Mucosa of descending colon (tissue), 3 donors: ENCODE data around the gene DAPP1. TPM values are rescaled to one million over a fixed set of nuclear protein-coding genes. Genes with fewer than 3 reads are reported as not detected.
"Not testable (repeated sequence)": the region's sequence is repeated elsewhere in the genome, so short reads cannot be mapped to it uniquely, and the experiment has no call there.

Experiments used
- ATAC-seq: fragments of 200-7000 bp; cut with Tn5 transposase; one replicate; pipeline ENCODE4 v1.9.1; 2020; ENCODE audit warnings: mild to moderate bottlenecking, moderate library complexity
- DNase-seq, 3 donors: peaks; one replicate each; pipeline ENCODE4 v3.0.0-alpha.2; 2020
- H3K36me3 ChIP-seq: fragments of 200-600 bp; one replicate; pipeline ENCODE4 v1.8.0; 2021; ENCODE audit warnings: low read depth, mild to moderate bottlenecking
- H3K4me1 ChIP-seq: fragments of 200-600 bp; one replicate; pipeline ENCODE4 v1.8.0; 2021; ENCODE audit warnings: low read depth, mild to moderate bottlenecking
- H3K4me3 ChIP-seq: fragments of 200-600 bp; one replicate; pipeline ENCODE4 v1.8.0; 2021; ENCODE audit warnings: mild to moderate bottlenecking
- H3K9me3 ChIP-seq: fragments of 200-600 bp; one replicate; pipeline ENCODE4 v1.8.0; 2021; ENCODE audit warnings: mild to moderate bottlenecking
- intact Hi-C, 2 donors: fragments of 100-400 bp; cut with DNase I in 1 of 2; cut with micrococcal nuclease in 1 of 2; formaldehyde crosslinking; loops; one replicate each; pipeline versions ENCODE4 v1.11.0 to v1.11.1; 2022; cut with DNase I, micrococcal nuclease
- long read RNA-seq, 2 donors: library from polyadenylated mRNA; unstranded; transcript quantifications; one replicate each; pipeline ENCODE4 v2.0.0, GENCODE V29; 2019 to 2021
- total RNA-seq, 3 donors: library from RNA; stranded (reverse); fragmentation: NEBNext Ultra II Directional in 2 of 3; extraction: Animal tissue kit (Norgen Biotek cat#: 25700) in 2 of 3; gene quantifications; one replicate each; pipeline versions ENCODE4 v1.2.1 to v1.2.4, GENCODE V29; 2021 to 2023
- TF ChIP-seq, protein P1 (sequence below): fragments of 200-600 bp; IDR thresholded peaks from one replicate; pipeline ENCODE4 v1.8.0; 2022; ENCODE audit warnings: antibody characterized with exemption, mild to moderate bottlenecking
- donor health status: DM: no; HTN: no; CAD: no; lungs with moderate emphysema.
- donor health status: DM: no; HTN: no; CAD: no.
- donor health status: DM: no; HTN: yes; CAD: no.

DAPP1 gene, protein sequence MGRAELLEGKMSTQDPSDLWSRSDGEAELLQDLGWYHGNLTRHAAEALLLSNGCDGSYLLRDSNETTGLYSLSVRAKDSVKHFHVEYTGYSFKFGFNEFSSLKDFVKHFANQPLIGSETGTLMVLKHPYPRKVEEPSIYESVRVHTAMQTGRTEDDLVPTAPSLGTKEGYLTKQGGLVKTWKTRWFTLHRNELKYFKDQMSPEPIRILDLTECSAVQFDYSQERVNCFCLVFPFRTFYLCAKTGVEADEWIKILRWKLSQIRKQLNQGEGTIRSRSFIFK
- total RNA-seq = 1 to 10 TPM; 1.3 to 4.6 (median 1.7) TPM
- long read RNA-seq, donor 1 = 0 reads
- long read RNA-seq, donor 2, partial matches to known transcripts = 0 of 1 reads
- long read RNA-seq, donor 2, other reads (novel, unspliced or antisense) = 0 of 1 reads

DNA sequence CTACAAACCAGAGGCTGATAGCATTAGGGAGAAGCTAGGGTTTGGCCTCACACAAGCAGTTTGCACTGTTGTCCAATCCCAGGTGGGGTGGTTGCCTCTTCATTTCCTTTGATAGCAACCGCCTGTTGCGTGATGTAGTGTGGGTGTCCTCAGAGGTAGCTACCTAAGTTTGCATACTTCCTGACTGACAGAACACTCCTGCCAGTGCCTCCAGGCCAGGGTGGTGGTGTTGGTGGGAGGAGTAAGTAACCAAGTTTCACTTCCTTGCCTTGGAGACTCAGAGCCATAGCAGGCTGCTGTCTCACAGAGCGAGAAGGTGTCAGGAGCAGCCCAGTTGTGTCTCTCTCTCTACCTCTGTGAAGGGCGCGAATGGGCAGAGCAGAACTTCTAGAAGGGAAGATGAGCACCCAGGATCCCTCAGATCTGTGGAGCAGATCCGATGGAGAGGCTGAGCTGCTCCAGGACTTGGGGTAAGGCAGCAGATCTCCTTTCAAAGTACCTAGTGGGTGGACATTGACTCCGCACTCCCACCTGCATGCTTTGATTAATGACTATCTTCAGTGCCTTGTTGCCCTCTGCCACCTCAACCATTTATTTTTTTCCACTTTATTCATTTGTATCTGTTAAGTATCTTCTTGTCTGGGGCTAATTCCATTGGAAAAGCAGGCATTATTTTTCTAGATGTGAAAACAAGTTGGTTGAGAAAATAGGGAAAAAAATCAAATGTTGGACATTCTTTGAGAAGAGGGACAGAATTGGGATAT, at the start of gene DAPP1:
Gene DAPP1, plus strand, starts transcription at position 283 of the 764 bp plus-strand sequence. Its CDS starts 87 bp downstream, at position 370.
- H3K9me3 ChIP-seq = no peaks in the 10 kb centered on the region
- DNase-seq = peak; percentile 59 to 83 (median 62)
- H3K4me1 ChIP-seq = peaks cover 3% of the 10 kb centered on the region
- no peaks in the 10 kb centered on the region for H3K36me3 ChIP-seq
- intact Hi-C loops = loop anchor here in 1 of 2 donors (10.0 kb wide), 2 partner anchors 78 to 138 kb away; partner anchors contain the start of genes H2AZ1 and LAMTOR3
- TF ChIP-seq, protein P1, sequence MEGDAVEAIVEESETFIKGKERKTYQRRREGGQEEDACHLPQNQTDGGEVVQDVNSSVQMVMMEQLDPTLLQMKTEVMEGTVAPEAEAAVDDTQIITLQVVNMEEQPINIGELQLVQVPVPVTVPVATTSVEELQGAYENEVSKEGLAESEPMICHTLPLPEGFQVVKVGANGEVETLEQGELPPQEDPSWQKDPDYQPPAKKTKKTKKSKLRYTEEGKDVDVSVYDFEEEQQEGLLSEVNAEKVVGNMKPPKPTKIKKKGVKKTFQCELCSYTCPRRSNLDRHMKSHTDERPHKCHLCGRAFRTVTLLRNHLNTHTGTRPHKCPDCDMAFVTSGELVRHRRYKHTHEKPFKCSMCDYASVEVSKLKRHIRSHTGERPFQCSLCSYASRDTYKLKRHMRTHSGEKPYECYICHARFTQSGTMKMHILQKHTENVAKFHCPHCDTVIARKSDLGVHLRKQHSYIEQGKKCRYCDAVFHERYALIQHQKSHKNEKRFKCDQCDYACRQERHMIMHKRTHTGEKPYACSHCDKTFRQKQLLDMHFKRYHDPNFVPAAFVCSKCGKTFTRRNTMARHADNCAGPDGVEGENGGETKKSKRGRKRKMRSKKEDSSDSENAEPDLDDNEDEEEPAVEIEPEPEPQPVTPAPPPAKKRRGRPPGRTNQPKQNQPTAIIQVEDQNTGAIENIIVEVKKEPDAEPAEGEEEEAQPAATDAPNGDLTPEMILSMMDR = no peak
- ATAC-seq = peak; percentile 82
- H3K4me3 ChIP-seq = no peak within 1 kb of the TSS

GRCh38 chr4:99770842-99771241, 45.8 kb upstream of the DAPP1 start:
- H3K4me1 ChIP-seq, intact Hi-C loops, H3K36me3 ChIP-seq, DNase-seq, ATAC-seq, H3K4me3 ChIP-seq, H3K9me3 ChIP-seq: not testable (repeated sequence)

- DNase-seq (no peak), ATAC-seq (no peak)
- Histone ChIP-seq H3K36me3 (no peaks in the 10 kb centered on the region), H3K4me1 (no peaks in the 10 kb centered on the region), H3K9me3 (no peaks in the 10 kb centered on the region), H3K4me3 (no peak overlapping the region)
- TF ChIP-seq, protein P1 = no peak
- intact Hi-C loops = no loop called here
Observed at GRCh38 chr4:99783940-99784339, 32.7 kb upstream of the DAPP1 start.

DNA sequence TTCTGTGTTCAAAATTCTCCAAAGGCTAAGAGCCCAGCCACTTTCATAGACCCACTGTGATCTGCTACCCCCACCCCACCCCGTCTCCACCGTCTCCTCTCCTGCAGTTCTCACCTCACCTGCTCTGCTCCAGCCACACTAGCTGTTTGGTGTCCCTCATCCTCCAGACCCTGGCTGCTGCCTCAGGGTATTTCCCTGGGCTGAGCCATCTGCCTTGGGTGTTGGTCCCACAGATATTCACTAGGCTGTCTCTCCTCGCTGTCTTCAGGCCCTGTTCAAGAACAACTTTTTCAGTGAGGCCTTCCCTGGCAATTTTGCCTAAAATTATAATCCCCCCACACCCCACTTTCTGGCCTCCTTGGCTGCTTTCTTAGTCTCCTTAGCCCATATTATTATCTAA, 31.8 kb upstream of the DAPP1 start:
- DNase-seq = no peak
- H3K36me3 ChIP-seq = no peaks in the 10 kb centered on the region
- no peak overlapping the region for H3K4me3 ChIP-seq
- TF ChIP-seq, protein P1 = no peak
- H3K4me1 ChIP-seq = no peaks in the 10 kb centered on the region
- H3K9me3 ChIP-seq = no peaks in the 10 kb centered on the region
- no peak for ATAC-seq
- intact Hi-C loops = no loop called here

DNA sequence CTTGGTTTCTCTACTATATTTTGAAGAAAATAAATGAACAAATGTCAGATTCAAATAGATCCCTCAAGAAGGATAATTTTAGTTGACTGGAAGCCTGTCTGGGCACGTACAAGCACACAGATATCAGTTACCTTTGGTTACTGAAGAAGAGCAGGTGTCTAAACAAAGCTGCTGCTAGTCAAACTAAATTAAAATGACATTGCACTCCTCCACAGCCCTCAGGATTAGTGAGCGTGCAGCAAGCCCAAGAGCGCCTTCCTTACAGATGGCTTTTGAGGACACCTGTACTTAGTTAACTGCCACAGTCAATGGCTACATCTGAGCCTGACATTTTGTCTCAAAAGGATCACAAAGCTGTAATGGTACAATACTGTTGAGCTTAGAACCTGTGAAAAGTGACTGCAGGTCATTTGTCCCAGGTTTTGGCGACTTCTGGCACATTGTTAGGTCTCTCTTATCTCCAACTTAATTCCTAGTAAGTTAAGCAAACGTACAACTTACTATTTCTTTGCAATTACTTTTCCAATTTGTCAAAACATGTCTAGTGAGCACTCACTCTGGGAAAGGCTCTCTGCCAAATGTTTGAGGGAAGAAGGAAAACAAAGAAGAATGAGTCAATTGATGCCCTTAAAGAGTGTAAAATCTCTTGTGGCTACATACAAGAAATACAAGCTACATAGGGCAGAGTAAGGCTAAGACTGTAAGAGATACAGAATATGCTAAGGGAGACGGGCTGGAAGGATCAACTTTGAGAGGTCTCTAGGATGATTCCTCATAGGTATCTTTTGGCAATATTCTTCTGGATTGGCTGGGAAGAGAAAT, 25.6 kb upstream of the DAPP1 start:
- TF ChIP-seq, protein P1 = no peak
- Histone ChIP-seq H3K4me3 (no peak overlapping the region), H3K9me3 (no peaks in the 10 kb centered on the region), H3K36me3 (no peaks in the 10 kb centered on the region), H3K4me1 (no peaks in the 10 kb centered on the region)
- intact Hi-C loops = no loop called here
- DNase-seq (no peak), ATAC-seq (no peak)
